Body of pancreas (tissue), 4 donors: Measurements from ENCODE around the gene ELAVL2.

Source experiments
- CTCF ChIP-seq, 7 experiments: fragments of 450-650 bp in 4 of 7; fragments of 200-600 bp in 3 of 7; sonication (generic) in 3 of 7; IDR thresholded peaks; one replicate each; pipeline ENCODE4 v1.5.1; 2016 to 2019; ENCODE audit warnings: antibody characterized with exemption in 7 of 7
- POLR2A ChIP-seq, 3 donors: fragments of 450-650 bp; IDR thresholded peaks; one replicate each; pipeline ENCODE4 v1.6.1; 2016; ENCODE audit warnings: antibody characterized with exemption in 3 of 3, mild to moderate bottlenecking in 2 of 3

GRCh38 chr9:23658376-23659258 is 167.4 kb downstream of the ELAVL2 start:
- TF ChIP-seq CTCF (IDR thresholded peaks at IDR 0.05) (no peak), POLR2A (IDR thresholded peaks at IDR 0.05) (no peak)
